Measurements from ENCODE around the gene NOS1. TPM values are rescaled to one million over a fixed set of nuclear protein-coding genes. Genes with fewer than 3 reads are reported as not detected.

Gene NOS1
- total RNA-seq, 1 experiment from 2014 or later: 2.3 TPM

DNA sequence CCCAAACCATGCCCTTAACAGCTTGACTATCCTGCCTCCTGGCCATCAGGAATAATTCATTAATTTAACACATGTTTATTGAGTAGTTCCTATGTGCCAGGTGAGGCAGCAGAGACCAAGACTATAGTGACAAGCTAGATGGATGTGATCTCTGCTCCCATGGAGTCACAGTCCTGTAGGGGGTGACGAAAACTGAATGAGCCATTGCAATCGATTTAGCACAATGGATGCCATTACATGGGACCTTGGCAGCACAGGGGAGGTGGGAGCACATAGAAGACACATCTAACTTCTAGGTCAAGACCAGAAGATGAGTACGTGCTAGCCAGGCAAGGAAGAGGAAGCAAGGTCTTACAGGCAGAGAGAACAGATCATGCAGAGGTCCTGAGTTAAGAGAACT is 68.7 kb downstream of the NOS1 start:
- Histone ChIP-seq H4K91ac (ENCODE audit: insufficient read length, low read depth, low read length) (no peak overlapping the region), H2BK20ac (ENCODE audit: low read depth, low read length, poor library complexity, severe bottlenecking) (no peak overlapping the region), H2AFZ (ENCODE audit: low read length) (no peak overlapping the region), H3K23ac (ENCODE audit: insufficient read length, low read depth, low read length) (no peak overlapping the region), H3K27ac (ENCODE audit: insufficient read length, low read depth, low read length) (no peak overlapping the region), H3K4me1 (ENCODE audit: insufficient read depth, low read length) (no peaks in the 10 kb centered on the region), H3K14ac (ENCODE audit: insufficient read depth, low read length) (no peak overlapping the region), H3K4me2 (ENCODE audit: insufficient read depth, insufficient read length, low read length) (no peak overlapping the region), H3K18ac (ENCODE audit: insufficient read length, low read depth, low read length) (no peak overlapping the region), H4K20me1 (ENCODE audit: control insufficient read depth, insufficient read depth, insufficient read length) (no peaks in the 10 kb centered on the region), H3K4ac (ENCODE audit: low read depth, low read length) (no peak overlapping the region), H4K5ac (ENCODE audit: insufficient read length, low read depth, low read length) (no peak overlapping the region), H2AK5ac (ENCODE audit: insufficient read length, low read length) (no peak overlapping the region), H3K79me1 (ENCODE audit: insufficient read depth, low read depth, low read length, poor library complexity, severe bottlenecking) (no peaks in the 10 kb centered on the region), H2BK12ac (ENCODE audit: insufficient read length, low read depth, low read length) (no peak overlapping the region), H2BK15ac (ENCODE audit: low read depth, low read length) (no peak overlapping the region), H2BK5ac (ENCODE audit: insufficient read length, low read length) (no peak overlapping the region), H3T11ph (ENCODE audit: low read length) (no peak overlapping the region), H3K9ac (ENCODE audit: extremely low read depth, insufficient read length, low read length) (no peak overlapping the region), H3K27me3 (ENCODE audit: insufficient read depth, low read length) (no peaks in the 10 kb centered on the region), H3K56ac (ENCODE audit: insufficient read length, low read depth, low read length) (no peak overlapping the region), H3K79me2 (ENCODE audit: insufficient read depth, low read length) (no peaks in the 10 kb centered on the region), H3K23me2 (ENCODE audit: insufficient read length, low read depth, low read length, poor library complexity, severe bottlenecking) (no peaks in the 10 kb centered on the region), H3K9me3 (ENCODE audit: control insufficient read depth, low read depth, low read length) (no peaks in the 10 kb centered on the region), H4K8ac (replicated peaks; ENCODE audit: insufficient read length, low read depth, low read length) (no peak overlapping the region), H2BK120ac (ENCODE audit: low read depth, low read length, poor library complexity, severe bottlenecking) (no peak overlapping the region)
- no peak for DNase-seq
- no CpG with 5 or more reads among the region's 3 CpGs for WGBS (ENCODE audit: extremely low coverage, insufficient read length, low lambda C conversion rate)
- Mint-ChIP-seq H3K4me3 (no peak overlapping the region), H3K27me3 (ENCODE audit: low read depth) (peaks cover 3% of the 10 kb centered on the region), H3K9me3 (peaks cover 17 to 23% of the 10 kb centered on the region in 2 experiments), H3K4me1 (peaks cover 9 to 10% of the 10 kb centered on the region in 2 experiments; a peak in 3 of 4 replicates), H3K27ac (no peak overlapping the region), H3K36me3 (ENCODE audit: insufficient read depth in 1 of 3, low read depth in 3 of 3) (peaks cover 8 to 31% (median 9%) of the 10 kb centered on the region in 3 experiments; a peak in 6 of 7 replicates)
- TF ChIP-seq, protein P1, sequence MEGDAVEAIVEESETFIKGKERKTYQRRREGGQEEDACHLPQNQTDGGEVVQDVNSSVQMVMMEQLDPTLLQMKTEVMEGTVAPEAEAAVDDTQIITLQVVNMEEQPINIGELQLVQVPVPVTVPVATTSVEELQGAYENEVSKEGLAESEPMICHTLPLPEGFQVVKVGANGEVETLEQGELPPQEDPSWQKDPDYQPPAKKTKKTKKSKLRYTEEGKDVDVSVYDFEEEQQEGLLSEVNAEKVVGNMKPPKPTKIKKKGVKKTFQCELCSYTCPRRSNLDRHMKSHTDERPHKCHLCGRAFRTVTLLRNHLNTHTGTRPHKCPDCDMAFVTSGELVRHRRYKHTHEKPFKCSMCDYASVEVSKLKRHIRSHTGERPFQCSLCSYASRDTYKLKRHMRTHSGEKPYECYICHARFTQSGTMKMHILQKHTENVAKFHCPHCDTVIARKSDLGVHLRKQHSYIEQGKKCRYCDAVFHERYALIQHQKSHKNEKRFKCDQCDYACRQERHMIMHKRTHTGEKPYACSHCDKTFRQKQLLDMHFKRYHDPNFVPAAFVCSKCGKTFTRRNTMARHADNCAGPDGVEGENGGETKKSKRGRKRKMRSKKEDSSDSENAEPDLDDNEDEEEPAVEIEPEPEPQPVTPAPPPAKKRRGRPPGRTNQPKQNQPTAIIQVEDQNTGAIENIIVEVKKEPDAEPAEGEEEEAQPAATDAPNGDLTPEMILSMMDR (conservative IDR thresholded peaks at IDR 0.05): no peak
